Prostate gland (tissue), 2 donors: ENCODE data around the gene DHRS7B. TPM values are rescaled to one million over a fixed set of nuclear protein-coding genes. Genes with fewer than 3 reads are reported as not detected.

Experiments used
- DNase-seq: peaks from one replicate; pipeline ENCODE4 v3.0.0-alpha.2; 2019; ENCODE audit warnings: low spot score
- H3K27ac ChIP-seq, 2 donors: fragments of 200-600 bp; sonication (generic); 2 replicates each; pipeline ENCODE4 v1.5.1; 2017 to 2019
- H3K27me3 ChIP-seq: fragments of 200-600 bp; sonication (generic); replicated peaks from 2 replicates; pipeline ENCODE4 v1.5.1; 2019; ENCODE audit not compliant: insufficient read depth
- H3K36me3 ChIP-seq, 2 donors: fragments of 200-600 bp; sonication (generic); 1 replicate in 1 of 2; 2 replicates in 1 of 2; pipeline versions ENCODE4 v1.5.1 to v1.8.1; 2017 to 2019
- H3K4me1 ChIP-seq: fragments of 200-600 bp; sonication (generic); replicated peaks from 2 replicates; pipeline ENCODE4 v1.5.1; 2019
- H3K4me3 ChIP-seq, 2 donors: fragments of 200-600 bp; sonication (generic); 2 replicates each; pipeline ENCODE4 v1.5.1; 2017 to 2019
- H3K9me3 ChIP-seq: fragments of 200-600 bp; sonication (generic); 2 replicates; pipeline ENCODE4 v1.5.1; 2017
- POLR2A ChIP-seq: fragments of 450-650 bp; IDR thresholded peaks from one replicate; pipeline ENCODE4 v1.6.1; 2016; ENCODE audit warnings: antibody characterized with exemption, mild to moderate bottlenecking
- POLR2AphosphoS5 ChIP-seq: sonication (generic); formaldehyde crosslinking; IDR thresholded peaks from one replicate; pipeline ENCODE4 v1.6.1; 2017; ENCODE audit warnings: antibody characterized with exemption
- WGBS: methylation state at CpG from one replicate; pipeline ENCODE4 v1.1.5; 2018; 5-methylcytosine and 5-hydroxymethylcytosine counted together
- intact Hi-C: fragments of 100-400 bp; cut with DNase I; formaldehyde crosslinking; loops from one replicate; pipeline ENCODE4 v1.14.2; 2022
- total RNA-seq, 2 donors: library from RNA; depleted of rRNA; stranded (reverse); fragments of >200 nt; gene quantifications; one replicate each; pipeline ENCODE4 v1.1.0, GENCODE V29; 2016
- TF ChIP-seq, protein P1 (sequence below), 4 experiments: fragments of 200-600 bp in 2 of 4; fragments of 450-650 bp in 2 of 4; sonication (generic) in 2 of 4; IDR thresholded peaks; 1 replicate in 3 of 4; 2 replicates in 1 of 4; pipeline ENCODE4 v1.5.1; 2016 to 2019; ENCODE audit warnings: antibody characterized with exemption in 4 of 4, mild to moderate bottlenecking in 2 of 4, moderate library complexity in 2 of 4

Gene DHRS7B
- total RNA-seq, 2 donors from 2014 or later, result 52.1 to 67.5 TPM

DNA sequence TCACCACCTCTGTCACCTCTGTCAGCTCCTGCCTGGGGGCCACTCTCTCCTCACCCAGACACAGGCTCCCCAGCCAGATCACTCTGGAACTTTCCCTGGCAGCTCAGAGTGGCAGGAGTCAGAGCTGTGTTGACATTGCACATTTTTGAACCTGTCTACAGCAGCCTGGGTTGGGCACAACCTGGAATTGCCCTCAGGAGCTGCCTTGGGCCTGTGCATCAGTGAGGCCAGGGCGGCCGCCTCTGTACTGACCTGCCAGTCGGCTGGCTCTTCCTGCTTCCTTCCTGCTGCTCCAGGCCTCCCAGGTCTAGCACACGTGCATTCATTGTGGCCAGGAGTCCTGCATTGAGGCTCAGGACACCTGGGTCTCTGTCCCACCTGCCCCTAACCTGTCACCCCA is 101.3 kb downstream of the DHRS7B start:
- Histone ChIP-seq H3K27me3 (no peaks in the 10 kb centered on the region), H3K9me3 (no peaks in the 10 kb centered on the region), H3K4me1 (no peaks in the 10 kb centered on the region), H3K36me3 (no peaks in the 10 kb centered on the region), H3K4me3 (no peak overlapping the region), H3K27ac (no peak overlapping the region)
- DNase-seq, result no peak
- TF ChIP-seq, protein P1, sequence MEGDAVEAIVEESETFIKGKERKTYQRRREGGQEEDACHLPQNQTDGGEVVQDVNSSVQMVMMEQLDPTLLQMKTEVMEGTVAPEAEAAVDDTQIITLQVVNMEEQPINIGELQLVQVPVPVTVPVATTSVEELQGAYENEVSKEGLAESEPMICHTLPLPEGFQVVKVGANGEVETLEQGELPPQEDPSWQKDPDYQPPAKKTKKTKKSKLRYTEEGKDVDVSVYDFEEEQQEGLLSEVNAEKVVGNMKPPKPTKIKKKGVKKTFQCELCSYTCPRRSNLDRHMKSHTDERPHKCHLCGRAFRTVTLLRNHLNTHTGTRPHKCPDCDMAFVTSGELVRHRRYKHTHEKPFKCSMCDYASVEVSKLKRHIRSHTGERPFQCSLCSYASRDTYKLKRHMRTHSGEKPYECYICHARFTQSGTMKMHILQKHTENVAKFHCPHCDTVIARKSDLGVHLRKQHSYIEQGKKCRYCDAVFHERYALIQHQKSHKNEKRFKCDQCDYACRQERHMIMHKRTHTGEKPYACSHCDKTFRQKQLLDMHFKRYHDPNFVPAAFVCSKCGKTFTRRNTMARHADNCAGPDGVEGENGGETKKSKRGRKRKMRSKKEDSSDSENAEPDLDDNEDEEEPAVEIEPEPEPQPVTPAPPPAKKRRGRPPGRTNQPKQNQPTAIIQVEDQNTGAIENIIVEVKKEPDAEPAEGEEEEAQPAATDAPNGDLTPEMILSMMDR (IDR thresholded peaks at IDR 0.05), result no peak
- TF ChIP-seq POLR2A, result no peak
- TF ChIP-seq POLR2AphosphoS5, result no peak
- intact Hi-C loops, result no loop called here
- 58% methylated on average over 4 of the region's 4 CpGs for WGBS

DNA sequence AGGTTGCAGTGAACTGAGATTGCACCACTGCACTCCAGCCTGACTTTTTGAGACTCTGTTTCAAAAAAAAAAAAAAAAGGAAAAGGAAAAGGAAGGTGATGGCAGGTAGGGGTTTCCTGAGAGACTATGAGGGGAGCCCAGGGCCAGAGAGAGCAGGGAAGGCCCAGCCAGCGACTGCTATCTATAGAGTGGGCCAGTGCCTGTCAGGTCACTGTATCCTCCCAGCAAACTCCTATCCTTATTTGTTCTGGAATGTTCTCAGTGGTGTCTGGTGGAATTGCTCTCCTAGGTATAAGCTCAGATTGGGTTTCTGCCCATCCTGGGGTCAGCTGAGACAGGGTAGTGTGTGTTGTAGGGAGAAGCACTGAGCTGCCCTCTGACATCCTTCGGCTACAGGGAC is 102.1 kb downstream of the DHRS7B start:
- intact Hi-C loops, result no loop called here
- no peak for DNase-seq
- Histone ChIP-seq H3K9me3 (no peaks in the 10 kb centered on the region), H3K27me3 (no peaks in the 10 kb centered on the region), H3K4me1 (no peaks in the 10 kb centered on the region), H3K27ac (no peak overlapping the region), H3K36me3 (no peaks in the 10 kb centered on the region), H3K4me3 (no peak overlapping the region)
- WGBS, result 84% methylated on average over 2 of the region's 2 CpGs
- TF ChIP-seq POLR2A (no peak), POLR2AphosphoS5 (no peak)
- TF ChIP-seq, protein P1 (IDR thresholded peaks at IDR 0.05), result no peak

DNA sequence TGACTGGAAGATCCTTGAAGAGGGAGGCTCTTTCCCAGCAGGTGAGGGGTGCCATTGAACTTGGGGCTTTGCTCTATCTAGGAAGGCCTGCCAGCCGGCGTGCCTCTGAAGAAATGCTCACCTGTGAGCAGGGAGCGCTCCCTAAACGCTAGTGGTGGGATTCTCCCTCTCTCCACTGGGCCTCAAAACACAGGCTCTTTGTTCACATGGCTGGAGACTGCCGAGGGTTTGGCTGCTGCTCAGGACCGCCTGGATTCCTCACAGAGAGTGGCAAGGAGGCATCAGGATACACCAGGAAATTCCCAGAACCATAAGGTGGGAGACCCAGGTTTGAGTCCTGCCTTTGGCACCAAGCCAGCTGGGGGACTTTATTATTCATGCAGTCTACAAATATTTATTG is 104.8 kb downstream of the DHRS7B start:
- WGBS, result 28% methylated on average over 6 of the region's 6 CpGs
- Histone ChIP-seq H3K27ac (no peak overlapping the region), H3K4me3 (no peak overlapping the region), H3K4me1 (no peaks in the 10 kb centered on the region), H3K9me3 (no peaks in the 10 kb centered on the region), H3K27me3 (no peaks in the 10 kb centered on the region), H3K36me3 (no peaks in the 10 kb centered on the region)
- TF ChIP-seq POLR2A, result no peak
- TF ChIP-seq, protein P1 (IDR thresholded peaks at IDR 0.05), result no peak
- no peak for TF ChIP-seq POLR2AphosphoS5
- no peak for DNase-seq
- intact Hi-C loops, result no loop called here

DNA sequence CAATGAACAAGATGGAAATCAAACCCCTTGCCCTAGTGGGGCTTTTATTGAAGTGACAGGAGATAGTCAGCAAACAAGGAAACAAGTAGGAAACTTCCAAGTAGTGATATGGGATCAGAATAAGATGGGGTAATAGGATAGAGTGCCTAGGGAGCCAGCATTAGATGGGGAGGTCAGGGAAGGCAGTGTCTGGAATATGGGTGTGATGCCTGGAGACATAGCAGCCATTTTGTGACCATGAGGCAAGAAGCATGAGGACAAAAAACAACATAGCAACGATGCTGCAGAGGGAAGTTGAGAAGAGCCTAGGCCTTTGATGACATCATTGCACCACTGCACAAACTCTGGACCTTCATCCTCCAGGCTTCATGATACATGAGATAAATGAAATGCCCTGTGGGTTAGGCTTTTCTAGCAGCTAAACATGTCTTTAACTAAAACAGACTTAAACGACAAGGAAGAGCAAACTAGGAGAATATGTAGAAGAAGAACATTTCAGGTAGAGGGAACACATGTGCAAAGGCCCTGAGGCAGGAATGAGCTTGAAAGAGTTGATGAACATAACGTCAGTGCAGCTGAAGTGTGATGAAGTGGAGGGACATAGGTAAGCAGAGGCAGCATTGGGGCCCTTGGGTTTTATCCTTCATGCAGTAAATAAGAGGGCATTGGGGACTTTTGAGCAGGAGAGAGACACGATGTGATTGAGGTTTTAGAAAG is 105.4 kb downstream of the DHRS7B start:
- Histone ChIP-seq H3K4me3 (no peak overlapping the region), H3K36me3 (no peaks in the 10 kb centered on the region), H3K4me1 (no peaks in the 10 kb centered on the region), H3K27me3 (no peaks in the 10 kb centered on the region), H3K27ac (no peak overlapping the region), H3K9me3 (no peaks in the 10 kb centered on the region)
- TF ChIP-seq, protein P1 (IDR thresholded peaks at IDR 0.05), result no peak
- no peak for TF ChIP-seq POLR2A
- TF ChIP-seq POLR2AphosphoS5, result no peak
- intact Hi-C loops, result no loop called here
- WGBS, result 99% methylated on average over 4 of the region's 4 CpGs
- DNase-seq, result no peak
